ENCODE results near the gene PSMC1. TPM values are rescaled to one million over a fixed set of nuclear protein-coding genes. Genes with fewer than 3 reads are reported as not detected.
A peak's percentile ranks its signal among the peaks of the same experiment; 100 is the strongest.

Gene PSMC1
- total RNA-seq, 1 experiment from 2014 or later = 318 TPM

GRCh38 chr14:90297876-90298629 is 41.7 kb downstream of the PSMC1 start:
- Histone ChIP-seq H3K27me3 (replicated peaks; ENCODE audit: insufficient read depth, low read depth, low read length, poor library complexity) (no peaks in the 10 kb centered on the region), H3K36me3 (ENCODE audit: insufficient read depth, low read length, poor library complexity, severe bottlenecking) (no peaks in the 10 kb centered on the region), H3K27ac (ENCODE audit: low read depth, low read length, poor library complexity, severe bottlenecking) (no peak overlapping the region), H3K9me3 (ENCODE audit: low read depth, low read length, poor library complexity, severe bottlenecking) (no peaks in the 10 kb centered on the region), H3K4me3 (ENCODE audit: low read depth, low read length, poor library complexity, severe bottlenecking) (no peak overlapping the region), H3K4me1 (ENCODE audit: insufficient read depth, low read length, poor library complexity, severe bottlenecking) (peaks cover 23% of the 10 kb centered on the region)
- CTCF ChIA-PET = no interaction called here
- intact Hi-C loops (cut with micrococcal nuclease; ENCODE audit: unreplicated experiment) = no loop called here
- no peak for DNase-seq (ENCODE audit: low spot score)
- TF ChIP-seq CTCF (conservative IDR thresholded peaks at IDR 0.05; ENCODE audit: low read depth, low read length) (no peak), EZH2 (IDR thresholded peaks at IDR 0.05; ENCODE audit: borderline replicate concordance, low read depth, low read length, poor library complexity, severe bottlenecking) (no peak)
- POLR2A ChIA-PET (ENCODE audit: low non-redundant PET) = no interaction called here
- BruUV-seq (replicated peaks) = no TSS peak

- no peak overlapping the region for H3K4me3 ChIP-seq (ENCODE audit: low read depth, low read length, poor library complexity, severe bottlenecking)
- H3K27me3 ChIP-seq (replicated peaks; ENCODE audit: insufficient read depth, low read depth, low read length, poor library complexity) = no peaks in the 10 kb centered on the region
- ChIA-PET POLR2A (ENCODE audit: low non-redundant PET) (interaction anchor here (0.6 kb wide), 1 partner anchor 10 kb away, joined by 3 read pairs; no protein-coding TSS in a partner anchor), CTCF (no interaction called here)
- TF ChIP-seq EZH2 (IDR thresholded peaks at IDR 0.05; ENCODE audit: borderline replicate concordance, low read depth, low read length, poor library complexity, severe bottlenecking) (no peak), CTCF (conservative IDR thresholded peaks at IDR 0.05; ENCODE audit: low read depth, low read length) (no peak)
- H3K4me1 ChIP-seq (ENCODE audit: insufficient read depth, low read length, poor library complexity, severe bottlenecking) = peaks cover 23% of the 10 kb centered on the region
- H3K27ac ChIP-seq (ENCODE audit: low read depth, low read length, poor library complexity, severe bottlenecking) = peak overlapping the region; percentile 59
- no peaks in the 10 kb centered on the region for H3K9me3 ChIP-seq (ENCODE audit: low read depth, low read length, poor library complexity, severe bottlenecking)
- intact Hi-C loops (cut with micrococcal nuclease; ENCODE audit: unreplicated experiment) = no loop called here
- H3K36me3 ChIP-seq (ENCODE audit: insufficient read depth, low read length, poor library complexity, severe bottlenecking) = no peaks in the 10 kb centered on the region
- no peak for DNase-seq (ENCODE audit: low spot score)
- no TSS peak for BruUV-seq (replicated peaks)
Observed at GRCh38 chr14:90299408-90299807, 43.1 kb downstream of the PSMC1 start.

- no peak overlapping the region for H3K4me3 ChIP-seq (ENCODE audit: low read depth, low read length, poor library complexity, severe bottlenecking)
- H3K27me3 ChIP-seq (replicated peaks; ENCODE audit: insufficient read depth, low read depth, low read length, poor library complexity) = no peaks in the 10 kb centered on the region
- BruUV-seq (replicated peaks) = no TSS peak
- TF ChIP-seq EZH2 (IDR thresholded peaks at IDR 0.05; ENCODE audit: borderline replicate concordance, low read depth, low read length, poor library complexity, severe bottlenecking) (no peak), CTCF (conservative IDR thresholded peaks at IDR 0.05; ENCODE audit: low read depth, low read length) (no peak)
- intact Hi-C loops (cut with micrococcal nuclease; ENCODE audit: unreplicated experiment) = loop anchor here (1.0 to 5.0 kb wide), 5 partner anchors 97 to 597 kb away; partner anchors contain the start of gene CALM1
- peak; percentile 38 for DNase-seq (ENCODE audit: low spot score)
- no peaks in the 10 kb centered on the region for H3K36me3 ChIP-seq (ENCODE audit: insufficient read depth, low read length, poor library complexity, severe bottlenecking)
- H3K9me3 ChIP-seq (ENCODE audit: low read depth, low read length, poor library complexity, severe bottlenecking) = no peaks in the 10 kb centered on the region
- ChIA-PET CTCF (interaction anchor here (3.3 kb wide), 1 partner anchor 459 kb away, joined by 26 read pairs; no protein-coding TSS in a partner anchor), POLR2A (ENCODE audit: low non-redundant PET) (interaction anchor here (0.5 kb wide), 1 partner anchor 1058 kb away, joined by 4 read pairs; no protein-coding TSS in a partner anchor)
- peaks cover 23% of the 10 kb centered on the region for H3K4me1 ChIP-seq (ENCODE audit: insufficient read depth, low read length, poor library complexity, severe bottlenecking)
- peak overlapping the region; percentile 76 for H3K27ac ChIP-seq (ENCODE audit: low read depth, low read length, poor library complexity, severe bottlenecking)
Observed at GRCh38 chr14:90300611-90301047, 44.3 kb downstream of the PSMC1 start.

All from A673 (cell line).